Thymus (tissue), 11 donors: ENCODE measurements around the gene C2orf66. TPM values are rescaled to one million over a fixed set of nuclear protein-coding genes. Genes with fewer than 3 reads are reported as not detected.

Experiments
- DNase-seq, 9 donors: peaks; one replicate each; pipeline ENCODE4 v3.0.0-alpha.2; 2013; ENCODE audit warnings: low spot score in 9 of 9, low read depth in 6 of 9, missing footprints in 1 of 9
- H3K27ac ChIP-seq, 2 donors: one replicate each; pipeline ENCODE4 v1.5.1; 2013; ENCODE audit warnings: control low read depth in 1 of 2, low read depth in 1 of 2, low read length in 1 of 2, mild to moderate bottlenecking in 1 of 2, moderate library complexity in 1 of 2
- H3K27me3 ChIP-seq, 2 donors: one replicate each; pipeline ENCODE4 v1.5.1; 2013; ENCODE audit warnings: low read length in 1 of 2; ENCODE audit not compliant: control insufficient read depth in 2 of 2, insufficient read depth in 1 of 2
- H3K36me3 ChIP-seq, 2 donors: one replicate each; pipeline ENCODE4 v1.5.1; 2013; ENCODE audit warnings: low read length in 1 of 2, mild to moderate bottlenecking in 1 of 2, moderate library complexity in 1 of 2; ENCODE audit not compliant: control insufficient read depth in 2 of 2, insufficient read depth in 2 of 2
- H3K4me1 ChIP-seq, 2 donors: one replicate each; pipeline ENCODE4 v1.5.1; 2013; ENCODE audit warnings: low read length in 2 of 2; ENCODE audit not compliant: control insufficient read depth in 2 of 2, insufficient read depth in 2 of 2
- H3K4me3 ChIP-seq, 2 donors: one replicate each; pipeline ENCODE4 v1.5.1; 2013; ENCODE audit warnings: low read length in 2 of 2, control low read depth in 1 of 2, mild to moderate bottlenecking in 1 of 2
- H3K9me3 ChIP-seq, 2 donors: one replicate each; pipeline ENCODE4 v1.5.1; 2013; ENCODE audit warnings: low read length in 1 of 2, mild to moderate bottlenecking in 1 of 2; ENCODE audit not compliant: control insufficient read depth in 2 of 2, insufficient read depth in 1 of 2
- WGBS: extraction: QIAGEN DNeasy Blood & Tissue Kit; methylation state at CpG from one replicate; pipeline ENCODE4 v1.1.7; 2013; 5-methylcytosine and 5-hydroxymethylcytosine counted together
- polyA plus RNA-seq: library from polyadenylated mRNA; stranded (reverse); fragments of 200-250 nt; gene quantifications from one replicate; pipeline ENCODE4 v1.2.3, GENCODE V29; 2013
- total RNA-seq: library from RNA; stranded (reverse); fragments of 120-200 nt; gene quantifications from one replicate; pipeline ENCODE4 v1.2.4, GENCODE V29; 2013
- donor health status: healthy.

C2orf66 gene
- total and polyA plus RNA-seq, 2 donors, result 0.05 to 0.41 TPM

DNA sequence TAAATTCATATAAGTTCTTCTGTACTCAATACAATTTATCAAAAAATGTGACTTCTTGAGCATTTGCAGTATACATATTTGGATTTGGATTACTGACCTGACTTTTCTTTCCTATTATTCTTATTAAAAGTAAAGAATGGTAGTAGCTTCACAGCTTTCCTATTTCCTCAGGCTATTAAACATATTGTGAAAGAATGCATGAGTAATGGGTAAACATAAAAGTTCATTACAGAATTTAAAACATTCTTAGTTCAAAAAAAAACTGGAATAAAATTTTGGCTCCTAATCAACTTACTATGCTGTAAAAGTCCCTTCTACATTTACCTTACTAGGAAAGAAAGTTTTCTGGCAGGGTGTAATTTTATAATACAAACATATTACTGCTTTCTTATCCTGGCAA, 27.3 kb upstream of the C2orf66 start:
- Histone ChIP-seq H3K4me3 (no peak overlapping the region), H3K27ac (no peak overlapping the region), H3K9me3 (no peaks in the 10 kb centered on the region), H3K4me1 (no peaks in the 10 kb centered on the region), H3K27me3 (no peaks in the 10 kb centered on the region), H3K36me3 (no peaks in the 10 kb centered on the region)
- no peak for DNase-seq

DNA sequence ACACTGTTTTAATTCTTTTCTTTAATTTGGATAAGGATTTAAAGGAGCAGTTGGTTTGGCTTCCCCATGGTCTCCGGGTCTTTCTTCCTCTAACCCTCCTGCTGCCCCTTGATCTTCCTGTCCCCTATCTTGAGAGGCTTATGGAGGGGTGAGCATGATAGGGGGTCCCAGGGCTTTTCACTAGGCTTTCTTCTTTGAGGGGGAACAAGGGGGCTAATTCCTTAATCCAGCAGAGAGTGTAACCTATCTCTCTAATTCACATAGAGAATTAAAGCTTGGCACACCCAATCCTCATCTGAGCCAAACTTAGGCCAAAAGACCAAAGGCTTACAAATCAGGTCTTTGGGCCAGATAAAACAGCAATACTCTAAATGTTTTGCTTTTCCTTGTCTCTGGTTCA, 21.5 kb upstream of the C2orf66 start:
- Histone ChIP-seq H3K9me3 (no peaks in the 10 kb centered on the region), H3K4me3 (no peak overlapping the region), H3K27ac (no peak overlapping the region), H3K36me3 (no peaks in the 10 kb centered on the region), H3K4me1 (no peaks in the 10 kb centered on the region), H3K27me3 (no peaks in the 10 kb centered on the region)
- no peak for DNase-seq
- 90% methylated on average over 1 of the region's 1 CpG for WGBS

DNA sequence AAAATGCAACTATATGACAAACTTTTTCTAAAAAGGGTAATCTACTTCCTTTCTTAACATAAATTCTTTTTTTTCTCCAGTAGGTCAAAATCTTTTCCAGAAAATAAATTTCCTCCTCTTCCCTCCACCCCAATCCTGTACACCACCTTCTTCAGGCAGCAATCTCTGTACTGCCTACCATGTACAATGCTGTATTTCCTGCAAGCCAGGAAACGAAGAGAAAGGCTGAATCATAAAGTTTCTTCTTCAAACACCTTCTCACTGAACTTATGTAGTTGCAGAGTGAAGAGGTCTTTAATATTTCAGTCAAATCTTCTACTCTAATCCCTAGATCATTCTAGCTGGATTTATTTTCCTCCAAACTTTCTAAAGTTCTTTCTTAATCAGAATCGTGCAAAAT, 18.2 kb upstream of the C2orf66 start:
- no peaks in the 10 kb centered on the region for H3K27me3 ChIP-seq
- no peak overlapping the region for H3K4me3 ChIP-seq
- H3K27ac ChIP-seq, result no peak overlapping the region
- H3K4me1 ChIP-seq, result no peaks in the 10 kb centered on the region
- H3K9me3 ChIP-seq, result no peaks in the 10 kb centered on the region
- DNase-seq, result no peak
- no peaks in the 10 kb centered on the region for H3K36me3 ChIP-seq
- WGBS, result 67% methylated on average over 2 of the region's 2 CpGs

DNA sequence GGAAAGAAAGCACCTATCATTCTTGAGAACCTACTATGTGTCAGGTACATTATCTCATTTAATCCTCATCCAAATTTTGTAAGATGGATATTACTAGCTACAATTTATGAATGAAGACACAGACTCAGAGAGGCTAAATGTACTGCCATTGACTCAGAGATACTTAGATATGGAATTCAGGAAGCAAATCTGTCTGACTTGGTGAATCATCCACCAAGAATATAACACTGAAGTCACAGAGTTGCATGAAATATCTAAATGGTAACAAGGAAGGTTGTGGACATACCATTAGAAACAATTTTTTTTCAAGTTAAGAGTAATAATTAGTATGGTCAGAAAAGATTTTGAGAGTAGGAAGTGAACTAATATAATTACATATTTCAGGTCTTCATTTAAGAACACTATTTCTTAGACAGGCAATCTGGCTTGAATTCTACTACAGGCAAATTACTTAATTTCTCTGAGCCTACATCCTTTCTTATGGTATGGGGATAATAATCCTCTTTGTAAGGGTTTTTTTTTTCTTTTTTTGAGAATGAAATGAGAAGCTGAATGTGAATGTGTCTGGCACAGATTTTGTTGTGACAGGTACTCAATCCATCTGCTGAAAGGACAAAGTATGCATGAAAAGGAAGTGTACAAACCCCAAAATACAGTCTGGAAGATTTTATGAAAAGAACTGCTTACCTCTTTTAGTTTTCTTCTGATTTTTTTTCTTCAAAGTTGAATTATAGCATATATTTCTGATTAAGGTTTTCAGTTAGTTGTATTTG, 14.8 kb upstream of the C2orf66 start:
- Histone ChIP-seq H3K4me1 (no peaks in the 10 kb centered on the region), H3K27me3 (no peaks in the 10 kb centered on the region), H3K9me3 (no peaks in the 10 kb centered on the region), H3K4me3 (no peak overlapping the region), H3K36me3 (no peaks in the 10 kb centered on the region), H3K27ac (no peak overlapping the region)
- DNase-seq, result no peak

DNA sequence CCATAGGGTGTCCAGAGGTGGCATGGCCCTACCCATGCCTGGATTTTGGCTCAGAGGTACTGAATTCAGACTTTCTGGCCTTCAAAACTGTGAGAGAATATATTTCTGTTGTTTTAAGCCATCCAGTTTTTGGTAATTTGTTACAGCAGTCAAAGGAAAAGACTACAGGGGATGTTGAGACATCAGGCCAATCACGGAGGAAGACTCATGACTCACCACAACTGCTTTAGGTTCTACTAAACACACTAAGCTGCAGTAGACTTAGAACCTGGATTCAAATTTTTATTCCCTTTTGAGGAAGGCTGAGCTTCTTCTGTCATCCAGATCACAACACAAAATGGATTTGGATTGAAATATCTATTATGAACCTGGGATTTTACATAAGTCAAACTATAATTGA, 12.0 kb upstream of the C2orf66 start:
- Histone ChIP-seq H3K4me1 (no peaks in the 10 kb centered on the region), H3K27me3 (no peaks in the 10 kb centered on the region), H3K4me3 (no peak overlapping the region), H3K27ac (no peak overlapping the region), H3K36me3 (no peaks in the 10 kb centered on the region), H3K9me3 (peaks cover 0 to 5% of the 10 kb centered on the region in 2 donors)
- 96% methylated on average over 1 of the region's 1 CpG for WGBS
- no peak for DNase-seq

DNA sequence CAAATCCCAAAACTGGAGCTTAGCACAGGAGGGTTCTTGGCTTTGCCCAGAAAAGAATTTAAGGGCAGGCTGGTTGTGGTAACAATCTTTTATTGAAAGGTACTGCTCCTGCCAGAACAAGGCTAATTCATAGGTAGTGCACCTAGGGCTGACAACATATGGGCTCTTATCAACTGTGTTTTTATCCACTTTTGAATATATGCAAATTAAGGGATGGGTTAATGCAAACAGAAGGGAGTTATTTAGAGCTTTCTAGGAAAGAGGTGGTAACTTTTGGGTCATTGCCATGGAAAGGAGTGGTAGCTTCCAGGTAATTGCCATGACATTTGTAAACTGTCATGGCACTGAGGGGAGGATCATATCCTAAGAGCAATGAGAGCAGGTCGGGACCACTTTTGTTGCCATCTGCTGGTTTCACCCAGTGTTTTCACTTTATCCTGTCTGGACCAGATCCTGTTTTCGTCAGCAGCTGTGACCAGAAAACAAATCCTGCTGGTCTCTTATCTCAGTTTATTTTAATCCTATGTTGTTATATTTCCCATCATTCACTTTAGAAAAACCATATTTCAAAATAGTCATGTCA, 981 bp downstream of the C2orf66 start:
- DNase-seq, result no peak
- no peaks in the 10 kb centered on the region for H3K4me1 ChIP-seq
- H3K27me3 ChIP-seq, result no peaks in the 10 kb centered on the region
- H3K36me3 ChIP-seq, result no peaks in the 10 kb centered on the region
- H3K27ac ChIP-seq, result no peak overlapping the region
- 88% methylated on average over 2 of the region's 2 CpGs for WGBS
- H3K4me3 ChIP-seq, result no peak overlapping the region
- no peaks in the 10 kb centered on the region for H3K9me3 ChIP-seq

DNA sequence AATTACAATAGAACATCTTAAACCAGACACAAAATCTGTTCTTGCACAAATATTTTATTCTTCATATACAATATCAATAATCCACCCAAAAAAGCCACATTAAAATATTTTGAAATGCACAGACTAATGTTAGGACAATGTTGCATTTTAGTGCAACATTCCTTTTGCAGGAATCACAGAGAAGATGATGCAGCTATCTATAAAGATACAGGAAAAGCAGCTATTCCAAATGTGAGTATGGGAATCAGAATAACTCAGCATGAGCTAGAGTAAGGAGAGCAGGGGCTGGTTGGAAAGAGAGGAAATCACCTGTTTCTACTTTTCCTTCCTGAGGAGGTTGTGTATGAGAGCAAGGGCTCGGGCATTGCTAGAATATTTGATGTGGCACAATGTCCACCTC, 4.8 kb downstream of the C2orf66 start:
- Histone ChIP-seq H3K9me3 (no peaks in the 10 kb centered on the region), H3K4me1 (peaks cover 0 to 3% of the 10 kb centered on the region in 2 donors), H3K36me3 (no peaks in the 10 kb centered on the region), H3K27ac (no peak overlapping the region), H3K27me3 (no peaks in the 10 kb centered on the region), H3K4me3 (no peak overlapping the region)
- 9% methylated on average over 1 of the region's 1 CpG for WGBS
- no peak for DNase-seq

DNA sequence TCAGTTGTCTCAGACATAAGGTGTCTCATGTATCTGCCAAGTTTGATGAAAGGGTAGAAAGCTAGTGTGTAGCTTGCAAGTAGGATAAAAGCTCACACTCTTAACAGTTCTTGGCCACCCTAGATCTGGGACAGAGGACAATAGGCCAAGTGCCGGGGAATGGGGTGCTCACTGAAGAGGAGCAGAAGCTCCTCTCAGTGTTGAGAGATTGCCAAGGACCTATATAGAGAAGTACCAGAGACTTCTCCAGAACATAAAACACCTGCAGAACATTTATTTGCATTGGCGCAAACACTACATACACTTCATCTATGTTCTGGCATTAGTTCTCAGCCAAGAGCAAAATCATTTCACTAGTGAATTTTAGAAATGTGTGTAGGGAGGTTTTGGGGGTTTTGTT, 6.8 kb downstream of the C2orf66 start:
- Histone ChIP-seq H3K27ac (peak overlapping the region in 1 of 2 donors; percentile 6), H3K4me1 (peaks cover 0 to 10% of the 10 kb centered on the region in 2 donors), H3K4me3 (no peak overlapping the region), H3K36me3 (peaks cover 0 to 4% of the 10 kb centered on the region in 2 donors), H3K27me3 (no peaks in the 10 kb centered on the region), H3K9me3 (no peaks in the 10 kb centered on the region)
- 96% methylated on average over 2 of the region's 2 CpGs for WGBS
- no peak for DNase-seq

DNA sequence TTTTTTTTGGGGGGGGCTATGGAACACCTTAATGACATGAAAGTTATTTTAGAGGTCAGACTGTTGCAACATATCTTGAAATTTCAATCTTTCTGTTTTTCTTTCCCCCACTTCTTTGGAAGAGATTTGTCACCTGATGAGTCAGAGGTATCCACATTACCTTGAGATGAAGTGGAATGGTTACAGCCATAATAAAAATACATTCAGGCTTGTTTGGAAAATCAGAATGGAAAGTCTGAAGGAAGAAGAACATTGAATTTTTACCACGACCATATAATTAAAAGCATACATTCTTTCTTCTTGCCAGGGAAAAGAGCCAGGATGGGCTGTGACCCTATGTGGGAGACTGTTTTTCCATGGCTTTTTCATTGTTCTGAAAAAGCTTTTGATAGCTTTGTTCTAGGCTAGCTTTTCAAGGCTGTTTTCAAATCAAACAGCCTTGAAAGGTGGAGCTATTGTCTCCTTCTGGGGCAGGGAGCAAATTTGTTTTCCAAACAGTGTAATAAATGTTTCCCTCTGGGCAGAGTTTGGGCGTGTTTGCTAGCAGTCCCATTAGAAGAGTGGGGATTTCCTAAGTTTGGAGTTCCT, 7.4 kb downstream of the C2orf66 start:
- Histone ChIP-seq H3K36me3 (peaks cover under 1 to 11% of the 10 kb centered on the region in 2 donors), H3K27me3 (no peaks in the 10 kb centered on the region), H3K9me3 (no peaks in the 10 kb centered on the region), H3K4me3 (no peak overlapping the region), H3K27ac (no peak overlapping the region), H3K4me1 (peaks cover 0 to 10% of the 10 kb centered on the region in 2 donors)
- peak in 1 of 9 donors; percentile 7 for DNase-seq
- WGBS, result 63% methylated on average over 2 of the region's 2 CpGs
